Left ventricle myocardium inferior (tissue), 1 donor: ENCODE measurements around the gene KRT6C. TPM values are rescaled to one million over a fixed set of nuclear protein-coding genes. Genes with fewer than 3 reads are reported as not detected.

ENCODE experiments used
- DNase-seq: peaks from one replicate; pipeline ENCODE4 v3.0.0-alpha.2; 2020
- H3K27ac ChIP-seq: fragments of 200-600 bp; replicated peaks from 2 replicates; pipeline ENCODE4 v1.8.0; 2021
- H3K27me3 ChIP-seq: fragments of 200-600 bp; 2 replicates; pipeline ENCODE4 v1.8.0; 2021; ENCODE audit warnings: low read depth
- H3K36me3 ChIP-seq: fragments of 200-600 bp; 2 replicates; pipeline ENCODE4 v1.8.0; 2021
- H3K4me1 ChIP-seq: fragments of 200-600 bp; 2 replicates; pipeline ENCODE4 v1.8.0; 2021
- H3K4me3 ChIP-seq: fragments of 200-600 bp; 2 replicates; pipeline ENCODE4 v1.8.0; 2021; ENCODE audit warnings: mild to moderate bottlenecking, moderate library complexity
- H3K9me3 ChIP-seq: fragments of 200-600 bp; replicated peaks from 2 replicates; pipeline ENCODE4 v1.8.0; 2021
- intact Hi-C: fragments of 100-400 bp; cut with micrococcal nuclease; formaldehyde crosslinking; loops from one replicate; pipeline ENCODE4 v1.11.0; 2022
- total RNA-seq: library from RNA; stranded (reverse); fragmentation: NEBNext Ultra II Directional; extraction: Animal tissue kit (Norgen Biotek cat#: 25700); gene quantifications from one replicate; pipeline ENCODE4 v1.2.1, GENCODE V29; 2021
- TF ChIP-seq, protein P1 (sequence below): fragments of 200-600 bp; IDR thresholded peaks from 2 replicates; pipeline ENCODE4 v1.8.0; 2021; ENCODE audit warnings: antibody characterized with exemption, mild to moderate bottlenecking, borderline replicate concordance
- donor health status: DM: no; HTN: yes; CAD: no; lungs with severe emphysema.

The KRT6C gene
- total RNA-seq, 1 donor from 2014 or later = not detected

DNA sequence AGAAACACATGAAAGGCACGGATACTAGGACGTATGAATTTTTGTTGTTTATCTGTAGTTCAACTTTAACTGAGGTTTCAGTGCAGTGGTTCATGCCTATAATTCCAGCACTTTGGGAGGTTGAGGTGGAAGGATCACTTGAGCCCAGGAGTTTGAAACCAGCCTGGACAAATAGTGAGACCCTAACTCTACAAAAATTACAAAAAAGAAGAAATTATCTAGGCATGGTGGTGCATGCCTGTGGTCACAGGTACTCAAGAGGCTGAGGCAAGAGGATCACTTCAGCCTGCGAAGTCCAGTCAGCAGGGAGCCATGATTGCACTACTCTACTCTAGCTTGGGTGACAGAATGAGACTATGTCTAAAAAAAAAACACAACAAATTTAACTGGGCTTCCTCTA, 29.6 kb downstream of the KRT6C start:
- Histone ChIP-seq H3K9me3 (no peaks in the 10 kb centered on the region), H3K27ac (no peak overlapping the region), H3K4me3 (no peak overlapping the region), H3K27me3 (peaks cover 75% of the 10 kb centered on the region), H3K4me1 (peaks cover 5% of the 10 kb centered on the region), H3K36me3 (no peaks in the 10 kb centered on the region)
- no peak for DNase-seq
- TF ChIP-seq, protein P1, sequence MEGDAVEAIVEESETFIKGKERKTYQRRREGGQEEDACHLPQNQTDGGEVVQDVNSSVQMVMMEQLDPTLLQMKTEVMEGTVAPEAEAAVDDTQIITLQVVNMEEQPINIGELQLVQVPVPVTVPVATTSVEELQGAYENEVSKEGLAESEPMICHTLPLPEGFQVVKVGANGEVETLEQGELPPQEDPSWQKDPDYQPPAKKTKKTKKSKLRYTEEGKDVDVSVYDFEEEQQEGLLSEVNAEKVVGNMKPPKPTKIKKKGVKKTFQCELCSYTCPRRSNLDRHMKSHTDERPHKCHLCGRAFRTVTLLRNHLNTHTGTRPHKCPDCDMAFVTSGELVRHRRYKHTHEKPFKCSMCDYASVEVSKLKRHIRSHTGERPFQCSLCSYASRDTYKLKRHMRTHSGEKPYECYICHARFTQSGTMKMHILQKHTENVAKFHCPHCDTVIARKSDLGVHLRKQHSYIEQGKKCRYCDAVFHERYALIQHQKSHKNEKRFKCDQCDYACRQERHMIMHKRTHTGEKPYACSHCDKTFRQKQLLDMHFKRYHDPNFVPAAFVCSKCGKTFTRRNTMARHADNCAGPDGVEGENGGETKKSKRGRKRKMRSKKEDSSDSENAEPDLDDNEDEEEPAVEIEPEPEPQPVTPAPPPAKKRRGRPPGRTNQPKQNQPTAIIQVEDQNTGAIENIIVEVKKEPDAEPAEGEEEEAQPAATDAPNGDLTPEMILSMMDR = no peak
- intact Hi-C loops = no loop called here

DNA sequence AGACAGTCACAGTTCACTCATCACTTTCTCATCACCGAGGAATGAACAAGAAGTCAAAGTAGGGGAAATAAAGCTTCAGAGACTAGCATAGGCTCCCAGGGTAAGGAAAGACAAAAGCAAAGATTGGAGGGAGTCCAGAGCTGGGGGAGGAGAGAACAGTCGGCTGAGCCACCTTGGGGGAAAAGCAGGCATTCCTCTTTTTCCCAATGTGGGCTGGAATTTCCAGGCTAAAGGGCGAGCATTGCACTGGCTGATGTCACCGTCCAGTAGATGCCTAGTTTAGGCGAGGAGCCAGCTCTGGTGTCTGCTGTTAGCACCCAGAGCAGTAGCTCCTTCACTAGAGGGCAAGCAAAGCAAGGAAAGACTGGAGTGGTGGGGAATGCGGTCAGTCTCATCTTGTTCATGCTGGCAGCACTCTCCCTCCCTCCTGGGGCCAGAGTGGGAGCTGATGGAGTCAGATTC, 31.0 kb downstream of the KRT6C start:
- TF ChIP-seq, protein P1 = no peak
- no peaks in the 10 kb centered on the region for H3K9me3 ChIP-seq
- H3K27ac ChIP-seq = no peak overlapping the region
- no peaks in the 10 kb centered on the region for H3K36me3 ChIP-seq
- DNase-seq = no peak
- intact Hi-C loops = no loop called here
- H3K4me3 ChIP-seq = no peak overlapping the region
- peaks cover 81% of the 10 kb centered on the region for H3K27me3 ChIP-seq
- peaks cover 5% of the 10 kb centered on the region for H3K4me1 ChIP-seq

DNA sequence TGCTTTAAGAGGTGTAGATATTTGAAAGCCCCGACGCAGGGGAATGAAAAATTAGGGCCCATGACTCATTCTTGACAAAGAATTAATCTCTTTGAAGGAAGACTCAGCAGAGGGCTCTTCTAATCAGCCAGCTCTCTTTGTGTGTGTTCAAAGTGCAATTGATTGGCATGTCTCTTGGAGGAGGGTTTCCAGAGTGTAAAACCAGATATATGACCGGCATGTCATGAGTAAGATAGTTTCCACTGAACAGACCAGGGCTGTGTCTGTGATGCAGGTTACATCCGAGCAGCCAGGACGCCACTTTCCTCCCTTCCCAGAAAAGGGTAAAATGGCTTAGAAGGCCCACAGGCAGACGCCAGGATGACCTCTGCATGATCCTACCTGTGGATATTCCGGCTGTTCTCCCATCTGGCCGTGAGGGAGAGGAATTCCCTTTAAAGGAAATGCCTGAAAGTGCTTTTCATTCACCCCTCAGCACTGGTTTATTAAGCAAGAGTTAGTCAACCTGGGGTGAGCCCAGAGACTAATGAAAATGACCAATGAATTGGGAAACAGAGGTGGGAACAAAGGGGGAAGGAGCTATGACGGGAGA, 32.2 kb downstream of the KRT6C start:
- intact Hi-C loops = no loop called here
- no peak overlapping the region for H3K4me3 ChIP-seq
- TF ChIP-seq, protein P1 = no peak
- H3K27ac ChIP-seq = no peak overlapping the region
- no peaks in the 10 kb centered on the region for H3K9me3 ChIP-seq
- no peaks in the 10 kb centered on the region for H3K36me3 ChIP-seq
- peaks cover 74% of the 10 kb centered on the region for H3K27me3 ChIP-seq
- no peak for DNase-seq
- H3K4me1 ChIP-seq = peaks cover 5% of the 10 kb centered on the region

DNA sequence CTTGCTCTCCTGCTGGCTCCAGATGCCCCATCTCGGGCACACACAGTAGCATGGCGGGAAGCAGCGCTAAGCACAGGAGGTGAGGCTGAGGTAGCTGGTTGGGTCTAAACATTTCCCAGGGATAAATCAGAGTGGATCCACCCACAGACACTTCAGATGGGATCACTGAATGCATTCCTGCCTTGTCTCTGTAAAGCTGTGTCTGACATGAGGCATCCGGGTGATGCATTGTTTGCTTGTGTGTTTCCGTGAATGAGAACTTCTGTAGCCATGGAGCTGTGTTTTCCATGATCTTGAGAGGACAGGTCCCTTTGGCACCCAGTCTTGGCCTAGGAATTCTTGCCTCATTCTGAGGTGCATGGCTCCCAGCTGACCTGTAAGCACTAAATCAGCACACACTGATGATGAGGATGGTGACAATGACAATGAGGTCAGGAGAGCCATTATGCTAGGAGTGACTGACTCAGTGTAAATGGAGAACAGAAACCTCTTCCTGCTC, 32.7 kb downstream of the KRT6C start:
- Histone ChIP-seq H3K4me1 (peaks cover 5% of the 10 kb centered on the region), H3K4me3 (no peak overlapping the region), H3K36me3 (no peaks in the 10 kb centered on the region), H3K9me3 (no peaks in the 10 kb centered on the region), H3K27ac (no peak overlapping the region), H3K27me3 (peaks cover 70% of the 10 kb centered on the region)
- DNase-seq = no peak
- TF ChIP-seq, protein P1 = no peak
- intact Hi-C loops = no loop called here

DNA sequence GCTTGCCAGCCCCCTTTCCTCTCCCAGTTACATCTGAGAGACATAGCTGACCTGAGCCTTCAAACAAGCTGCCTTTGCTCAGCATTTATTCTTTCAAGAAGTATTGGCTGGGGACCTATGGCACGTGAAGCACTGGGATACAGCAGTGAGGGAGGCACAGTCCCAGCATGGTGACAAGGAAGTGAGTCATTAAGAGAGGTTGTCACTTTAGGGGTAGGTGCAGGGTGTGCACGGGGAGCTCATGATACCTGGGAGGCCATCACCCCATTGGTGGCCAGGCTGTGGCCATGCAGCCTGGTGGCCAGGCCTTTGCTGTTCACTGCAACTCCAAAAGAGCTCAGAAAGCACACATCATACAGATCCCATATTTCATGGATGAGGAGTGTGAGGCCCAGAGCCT, 33.8 kb downstream of the KRT6C start:
- TF ChIP-seq, protein P1 = no peak
- no peak overlapping the region for H3K4me3 ChIP-seq
- no peak for DNase-seq
- H3K27me3 ChIP-seq = peaks cover 66% of the 10 kb centered on the region
- H3K36me3 ChIP-seq = no peaks in the 10 kb centered on the region
- no peak overlapping the region for H3K27ac ChIP-seq
- intact Hi-C loops = no loop called here
- H3K9me3 ChIP-seq = no peaks in the 10 kb centered on the region
- peaks cover 5% of the 10 kb centered on the region for H3K4me1 ChIP-seq
